Tibial nerve (tissue), 4 donors: ENCODE results near the gene PDYN. TPM values are rescaled to one million over a fixed set of nuclear protein-coding genes. Genes with fewer than 3 reads are reported as not detected.

Experiments
- DNase-seq, 2 donors: peaks; one replicate each; pipeline ENCODE4 v3.0.0-alpha.2; 2019; ENCODE audit warnings: low spot score in 2 of 2
- H3K27ac ChIP-seq, 4 donors: fragments of 200-600 bp; sonication (generic) in 3 of 4; one replicate each; pipeline ENCODE4 v1.5.1; 2017 to 2019; ENCODE audit warnings: mild to moderate bottlenecking in 1 of 4
- H3K27me3 ChIP-seq, 2 donors: fragments of 200-600 bp; sonication (generic) in 1 of 2; one replicate each; pipeline versions ENCODE4 v1.5.1 to v1.6.0; 2017 to 2019
- H3K36me3 ChIP-seq, 3 donors: fragments of 200-600 bp; sonication (generic); one replicate each; pipeline ENCODE4 v1.5.1; 2018 to 2019
- H3K4me1 ChIP-seq, 4 donors: fragments of 200-600 bp; sonication (generic) in 3 of 4; one replicate each; pipeline ENCODE4 v1.5.1; 2017 to 2019
- H3K4me3 ChIP-seq, 4 donors: fragments of 200-600 bp; sonication (generic) in 3 of 4; one replicate each; pipeline ENCODE4 v1.5.1; 2017 to 2019; ENCODE audit warnings: mild to moderate bottlenecking in 1 of 4, moderate library complexity in 1 of 4
- H3K9me3 ChIP-seq, 4 donors: fragments of 200-600 bp; sonication (generic) in 3 of 4; one replicate each; pipeline ENCODE4 v1.5.1; 2017 to 2019
- EP300 ChIP-seq, 2 donors: sonication (generic); formaldehyde crosslinking; IDR thresholded peaks; one replicate each; pipeline ENCODE4 v1.6.1; 2017; ENCODE audit warnings: antibody characterized with exemption in 2 of 2, mild to moderate bottlenecking in 1 of 2
- POLR2A ChIP-seq, 2 donors: fragments of 450-650 bp; IDR thresholded peaks; one replicate each; pipeline ENCODE4 v1.6.1; 2017; ENCODE audit warnings: antibody characterized with exemption in 2 of 2, mild to moderate bottlenecking in 2 of 2, moderate library complexity in 2 of 2
- WGBS, 2 donors: methylation state at CpG; one replicate each; pipeline ENCODE4 v1.1.5; 2018; 5-methylcytosine and 5-hydroxymethylcytosine counted together
- total RNA-seq, 4 donors: library from RNA; depleted of rRNA; stranded (reverse); fragments of >200 nt; gene quantifications; one replicate each; pipeline ENCODE4 v1.1.0, GENCODE V29; 2016
- TF ChIP-seq, protein P1 (sequence below), 5 experiments: fragments of 200-600 bp in 3 of 5; fragments of 450-650 bp in 2 of 5; sonication (generic) in 3 of 5; IDR thresholded peaks; one replicate each; pipeline ENCODE4 v1.5.1; 2016 to 2019; ENCODE audit warnings: antibody characterized with exemption in 5 of 5, mild to moderate bottlenecking in 3 of 5, moderate library complexity in 2 of 5

Gene PDYN
- total RNA-seq, 4 donors from 2014 or later: not detected

- Histone ChIP-seq H3K27me3 (peaks cover 0 to 13% of the 10 kb centered on the region in 2 donors), H3K4me1 (no peaks in the 10 kb centered on the region), H3K9me3 (no peaks in the 10 kb centered on the region), H3K4me3 (no peak overlapping the region), H3K36me3 (no peaks in the 10 kb centered on the region), H3K27ac (no peak overlapping the region)
- no peak for DNase-seq
- WGBS, 2 donors: 61% methylated on average over 3 of the region's 3 CpGs
- no peak for TF ChIP-seq POLR2A (IDR thresholded peaks at IDR 0.05)
Observed at GRCh38 chr20:2001119-2001518, 7.3 kb upstream of the PDYN start.

GRCh38 chr20:2000285-2000684, 6.4 kb upstream of the PDYN start:
- WGBS, 2 donors: 64 to 74% methylated on average over 6 of the region's 6 CpGs
- Histone ChIP-seq H3K4me1 (no peaks in the 10 kb centered on the region), H3K27me3 (peaks cover 0 to 21% of the 10 kb centered on the region in 2 donors)

DNA sequence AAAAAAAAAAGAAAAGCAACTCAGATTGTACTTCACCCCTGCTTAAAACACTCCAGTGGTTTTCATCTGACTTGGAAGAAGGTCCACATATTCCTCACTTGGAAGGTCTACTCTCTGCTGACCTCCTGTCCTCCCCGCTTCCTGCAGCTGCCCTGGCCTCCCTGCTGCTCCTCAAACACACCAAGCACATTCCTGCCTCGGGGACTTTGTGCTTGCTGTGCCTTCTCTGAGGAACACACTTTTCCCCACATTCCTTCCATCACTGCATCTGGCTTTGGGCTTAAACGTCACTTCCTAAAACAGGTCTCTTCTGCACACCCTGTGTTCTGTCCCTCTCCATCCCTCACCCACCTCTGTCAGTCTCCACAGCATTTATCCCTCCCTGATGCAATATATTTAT, 4.9 kb upstream of the PDYN start:
- no peak for TF ChIP-seq EP300 (IDR thresholded peaks at IDR 0.05)
- TF ChIP-seq, protein P1, sequence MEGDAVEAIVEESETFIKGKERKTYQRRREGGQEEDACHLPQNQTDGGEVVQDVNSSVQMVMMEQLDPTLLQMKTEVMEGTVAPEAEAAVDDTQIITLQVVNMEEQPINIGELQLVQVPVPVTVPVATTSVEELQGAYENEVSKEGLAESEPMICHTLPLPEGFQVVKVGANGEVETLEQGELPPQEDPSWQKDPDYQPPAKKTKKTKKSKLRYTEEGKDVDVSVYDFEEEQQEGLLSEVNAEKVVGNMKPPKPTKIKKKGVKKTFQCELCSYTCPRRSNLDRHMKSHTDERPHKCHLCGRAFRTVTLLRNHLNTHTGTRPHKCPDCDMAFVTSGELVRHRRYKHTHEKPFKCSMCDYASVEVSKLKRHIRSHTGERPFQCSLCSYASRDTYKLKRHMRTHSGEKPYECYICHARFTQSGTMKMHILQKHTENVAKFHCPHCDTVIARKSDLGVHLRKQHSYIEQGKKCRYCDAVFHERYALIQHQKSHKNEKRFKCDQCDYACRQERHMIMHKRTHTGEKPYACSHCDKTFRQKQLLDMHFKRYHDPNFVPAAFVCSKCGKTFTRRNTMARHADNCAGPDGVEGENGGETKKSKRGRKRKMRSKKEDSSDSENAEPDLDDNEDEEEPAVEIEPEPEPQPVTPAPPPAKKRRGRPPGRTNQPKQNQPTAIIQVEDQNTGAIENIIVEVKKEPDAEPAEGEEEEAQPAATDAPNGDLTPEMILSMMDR (IDR thresholded peaks at IDR 0.05): no peak
- Histone ChIP-seq H3K27me3 (peaks cover 0 to 36% of the 10 kb centered on the region in 2 donors), H3K4me3 (no peak overlapping the region), H3K36me3 (no peaks in the 10 kb centered on the region), H3K9me3 (no peaks in the 10 kb centered on the region), H3K27ac (no peak overlapping the region), H3K4me1 (no peaks in the 10 kb centered on the region)
- DNase-seq: no peak
- WGBS, 2 donors: 46 to 50% methylated on average over 3 of the region's 3 CpGs

More at GRCh38 chr20:2000285-2000684, 6.4 kb upstream of the PDYN start:
- H3K9me3 ChIP-seq: no peaks in the 10 kb centered on the region
- DNase-seq: no peak
- no peak overlapping the region for H3K27ac ChIP-seq
- H3K4me3 ChIP-seq: no peak overlapping the region
- TF ChIP-seq, protein P1 (IDR thresholded peaks at IDR 0.05): no peak
- TF ChIP-seq EP300 (IDR thresholded peaks at IDR 0.05): no peak
- no peak for TF ChIP-seq POLR2A (IDR thresholded peaks at IDR 0.05)
- H3K36me3 ChIP-seq: no peaks in the 10 kb centered on the region

DNA sequence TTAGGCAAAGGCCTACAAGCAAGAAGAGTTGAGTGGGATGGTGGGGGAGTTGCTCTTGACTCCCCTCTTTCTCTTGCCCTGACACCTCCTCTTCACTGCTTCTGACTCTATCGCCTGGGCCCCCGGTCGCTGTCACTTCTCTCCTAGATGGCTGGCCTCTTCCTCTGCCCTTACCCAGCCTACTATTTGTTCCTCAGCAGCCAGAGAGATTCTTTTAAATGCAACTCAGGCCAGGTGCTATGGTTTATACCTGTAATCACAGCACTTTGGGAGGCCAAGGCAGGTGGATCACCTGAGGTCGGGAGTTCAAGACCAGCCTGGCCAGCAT, 4.3 kb upstream of the PDYN start:
- H3K27me3 ChIP-seq: peaks cover 0 to 42% of the 10 kb centered on the region in 2 donors

DNA sequence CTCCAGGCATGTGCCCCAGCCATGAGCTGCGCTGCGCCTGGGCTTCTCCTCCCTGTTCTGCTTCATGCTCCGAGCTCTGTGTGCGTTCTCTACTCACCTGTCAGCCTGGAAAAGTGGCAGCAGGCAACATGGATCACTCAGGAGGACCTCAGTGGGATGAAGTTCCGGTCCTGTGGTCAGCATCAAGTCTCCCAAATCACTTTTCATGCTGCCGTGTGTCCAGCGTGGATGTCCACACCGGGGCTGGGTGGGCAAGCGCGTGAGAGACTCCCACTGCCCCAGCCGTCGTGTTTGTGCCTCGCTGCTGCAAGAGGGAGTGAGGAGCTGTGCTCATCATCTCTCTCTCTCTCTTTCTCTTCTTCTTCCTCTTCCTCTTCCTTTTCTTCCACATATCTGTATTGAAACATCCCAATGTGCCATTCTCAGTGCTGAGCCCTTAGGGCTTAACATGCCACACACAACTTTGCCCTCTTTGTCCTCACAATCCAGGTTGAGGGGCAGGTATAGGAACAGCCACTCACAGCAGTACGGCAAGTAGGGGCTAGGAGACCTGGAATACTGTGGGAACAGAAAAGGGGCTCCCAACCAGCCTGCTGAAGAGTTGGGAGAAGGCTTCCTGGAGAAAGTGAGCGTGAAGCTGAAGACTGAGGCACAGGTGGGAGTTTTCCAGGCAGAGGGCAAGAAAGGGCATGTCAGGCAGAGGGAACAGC, 3.8 kb upstream of the PDYN start:
- 75% methylated on average over 15 of the region's 15 CpGs for WGBS, 2 donors
- TF ChIP-seq POLR2A (IDR thresholded peaks at IDR 0.05) (no peak), EP300 (IDR thresholded peaks at IDR 0.05) (no peak)
- TF ChIP-seq, protein P1 (IDR thresholded peaks at IDR 0.05): no peak

More for the DNA sequence above, 4.3 kb upstream of the PDYN start:
- Histone ChIP-seq H3K4me3 (no peak overlapping the region), H3K9me3 (no peaks in the 10 kb centered on the region), H3K36me3 (no peaks in the 10 kb centered on the region), H3K4me1 (no peaks in the 10 kb centered on the region), H3K27ac (no peak overlapping the region)
- TF ChIP-seq EP300 (IDR thresholded peaks at IDR 0.05): no peak
- TF ChIP-seq POLR2A (IDR thresholded peaks at IDR 0.05): no peak
- TF ChIP-seq, protein P1 (IDR thresholded peaks at IDR 0.05): no peak
- WGBS, 2 donors: 80% methylated on average over 4 of the region's 4 CpGs
- no peak for DNase-seq

More for the DNA sequence above, 3.8 kb upstream of the PDYN start:
- DNase-seq: no peak
- Histone ChIP-seq H3K4me3 (no peak overlapping the region), H3K27ac (no peak overlapping the region), H3K27me3 (peaks cover 0 to 43% of the 10 kb centered on the region in 2 donors), H3K9me3 (no peaks in the 10 kb centered on the region), H3K36me3 (no peaks in the 10 kb centered on the region), H3K4me1 (no peaks in the 10 kb centered on the region)
